ENCODE measurements around the gene FKBP8.
"Not testable (repeated sequence)": the region's sequence is repeated elsewhere in the genome, so short reads cannot be mapped to it uniquely, and the experiment has no call there.

Gene FKBP8

GRCh38 chr19:18542941-18543813, at the start of gene FKBP8:
Gene FKBP8 (minus strand): TSS chr19:18543573. CDS start chr19:18541970, 1,603 bp downstream.
- DNase-seq (ENCODE audit: low spot score): peak; percentile 99
- TF ChIP-seq CTCF (IDR thresholded peaks at IDR 0.05; ENCODE audit: extremely low read depth, missing control alignments): no peak

GRCh38 chr19:18592732-18593131, 49.4 kb upstream of the FKBP8 start:
- not testable (repeated sequence) for DNase-seq (ENCODE audit: low spot score)

- no peak for TF ChIP-seq CTCF (IDR thresholded peaks at IDR 0.05; ENCODE audit: extremely low read depth, missing control alignments)
- no peak for DNase-seq (ENCODE audit: low spot score)
Measured at GRCh38 chr19:18591735-18592385, 48.5 kb upstream of the FKBP8 start.

- TF ChIP-seq CTCF (IDR thresholded peaks at IDR 0.05; ENCODE audit: extremely low read depth, missing control alignments): no peak
- DNase-seq (ENCODE audit: low spot score): peak; percentile 49
Measured at GRCh38 chr19:18590273-18591272, 47.2 kb upstream of the FKBP8 start.

GRCh38 chr19:18589380-18590272, 46.3 kb upstream of the FKBP8 start:
- DNase-seq (ENCODE audit: low spot score): peak; percentile 81
- TF ChIP-seq CTCF (IDR thresholded peaks at IDR 0.05; ENCODE audit: extremely low read depth, missing control alignments): peak; percentile 4

- peak; percentile 95 for TF ChIP-seq CTCF (IDR thresholded peaks at IDR 0.05; ENCODE audit: extremely low read depth, missing control alignments)
- peak; percentile 93 for DNase-seq (ENCODE audit: low spot score)
Measured at GRCh38 chr19:18588611-18589379, 45.4 kb upstream of the FKBP8 start, which contains the start of gene REX1BD. Gene REX1BD (plus strand): TSS chr19:18588798. CDS start chr19:18588802, 4 bp downstream.
